Right lobe of liver (tissue), 6 donors: ENCODE measurements around the gene NLRC5. TPM values are rescaled to one million over a fixed set of nuclear protein-coding genes. Genes with fewer than 3 reads are reported as not detected.

Experiments
- ATAC-seq, 4 donors: fragments of 200-7000 bp; cut with Tn5 transposase; one replicate each; pipeline ENCODE4 v1.9.1; 2020; ENCODE audit warnings: mild to moderate bottlenecking in 4 of 4, moderate library complexity in 4 of 4
- DNase-seq, 3 donors: peaks; one replicate each; pipeline ENCODE4 v3.0.0-alpha.2; 2020
- H3K27ac ChIP-seq, 3 donors: fragments of 200-600 bp; one replicate each; pipeline ENCODE4 v1.8.0; 2022
- H3K27me3 ChIP-seq, 2 donors: fragments of 200-600 bp; one replicate each; pipeline ENCODE4 v1.8.0; 2022
- H3K36me3 ChIP-seq, 4 donors: fragments of 200-600 bp; sonication (generic) in 1 of 4; one replicate each; pipeline versions ENCODE4 v1.5.1 to v1.8.0; 2017 to 2022; ENCODE audit warnings: control low read depth in 1 of 4
- H3K4me1 ChIP-seq, 4 donors: fragments of 200-600 bp; sonication (generic) in 1 of 4; one replicate each; pipeline versions ENCODE4 v1.5.1 to v1.8.0; 2017 to 2022; ENCODE audit warnings: control low read depth in 1 of 4
- H3K4me3 ChIP-seq, 3 donors: fragments of 200-600 bp; one replicate each; pipeline ENCODE4 v1.8.0; 2022
- H3K9me3 ChIP-seq, 4 donors: fragments of 200-600 bp; sonication (generic) in 1 of 4; one replicate each; pipeline versions ENCODE4 v1.5.1 to v1.8.0; 2017 to 2022; ENCODE audit warnings: control low read depth in 1 of 4
- CTCF ChIP-seq, 4 donors: fragments of 200-600 bp in 3 of 4; fragments of 450-650 bp in 1 of 4; IDR thresholded peaks; one replicate each; pipeline versions ENCODE4 v1.5.1 to v1.8.0; 2016 to 2022; ENCODE audit warnings: antibody characterized with exemption in 4 of 4, mild to moderate bottlenecking in 2 of 4
- POLR2A ChIP-seq: fragments of 450-650 bp; IDR thresholded peaks from one replicate; pipeline ENCODE4 v1.6.1; 2017; ENCODE audit warnings: antibody characterized with exemption, mild to moderate bottlenecking
- WGBS: methylation state at CpG from one replicate; pipeline ENCODE4 v1.1.6; 2018; ENCODE audit warnings: low coverage, low lambda C conversion rate; ENCODE audit not compliant: insufficient coverage; ENCODE audit errors: missing lambda C conversion rate; 5-methylcytosine and 5-hydroxymethylcytosine counted together
- intact Hi-C, 2 donors: fragments of 100-400 bp; cut with DNase I; formaldehyde crosslinking; loops; one replicate each; pipeline versions ENCODE4 v1.11.2 to v1.14.1; 2022
- total RNA-seq, 6 experiments: library from RNA; depleted of rRNA in 2 of 6; stranded (reverse); fragments of >200 nt in 2 of 6; fragmentation: NEBNext Ultra II Directional in 3 of 6; extraction: Animal tissue kit (Norgen Biotek cat#: 25700) in 3 of 6; gene quantifications; one replicate each; pipeline versions ENCODE4 v1.1.0 to v1.2.4, GENCODE V29; 2016 to 2023
- donor health status: DM: no; HTN: yes; CAD: no.
- donor health status: DM: no; HTN: no; CAD: no.
- donor health status: DM: no; HTN: no; CAD: no.
- donor health status: DM: no; HTN: yes; CAD: no.
- donor health status: DM: no; HTN: yes; CAD: no.

NLRC5 gene
- total RNA-seq, 6 experiments from 2014 or later = 4.6 to 25.2 (median 13.3) TPM

GRCh38 chr16:57126411-57126810 is 137.1 kb downstream of the NLRC5 start:
- no peak for DNase-seq
- WGBS = no CpG with 5 or more reads among the region's 4 CpGs
- H3K36me3 ChIP-seq = no peaks in the 10 kb centered on the region
- H3K27ac ChIP-seq = no peak overlapping the region
- no peaks in the 10 kb centered on the region for H3K9me3 ChIP-seq
- no peak overlapping the region for H3K4me3 ChIP-seq
- H3K4me1 ChIP-seq = no peaks in the 10 kb centered on the region
- H3K27me3 ChIP-seq = no peaks in the 10 kb centered on the region
- intact Hi-C loops = no loop called here
- no peak for TF ChIP-seq CTCF (IDR thresholded peaks at IDR 0.05)
- TF ChIP-seq POLR2A = no peak
- ATAC-seq = no peak

- intact Hi-C loops = no loop called here
- no peaks in the 10 kb centered on the region for H3K36me3 ChIP-seq
- no peak overlapping the region for H3K4me3 ChIP-seq
- no peak overlapping the region for H3K27ac ChIP-seq
- 81% methylated on average over 4 of the region's 5 CpGs for WGBS
- ATAC-seq (no peak), DNase-seq (no peak)
- no peaks in the 10 kb centered on the region for H3K4me1 ChIP-seq
- no peaks in the 10 kb centered on the region for H3K27me3 ChIP-seq
- no peaks in the 10 kb centered on the region for H3K9me3 ChIP-seq
- no peak for TF ChIP-seq POLR2A
- no peak for TF ChIP-seq CTCF (IDR thresholded peaks at IDR 0.05)
Measured at GRCh38 chr16:57127037-57127763, 137.8 kb downstream of the NLRC5 start.

- ATAC-seq (no peak), DNase-seq (no peak)
- H3K4me1 ChIP-seq = no peaks in the 10 kb centered on the region
- intact Hi-C loops = no loop called here
- 100% methylated on average over 1 of the region's 7 CpGs for WGBS
- no peak overlapping the region for H3K4me3 ChIP-seq
- H3K9me3 ChIP-seq = no peaks in the 10 kb centered on the region
- H3K27ac ChIP-seq = no peak overlapping the region
- TF ChIP-seq CTCF (IDR thresholded peaks at IDR 0.05) (no peak), POLR2A (no peak)
- H3K36me3 ChIP-seq = no peaks in the 10 kb centered on the region
- H3K27me3 ChIP-seq = no peaks in the 10 kb centered on the region
Measured at GRCh38 chr16:57127836-57128235, 138.5 kb downstream of the NLRC5 start.

GRCh38 chr16:57128771-57129389 is 139.5 kb downstream of the NLRC5 start:
- WGBS = 69% methylated on average over 10 of the region's 11 CpGs
- no peak for TF ChIP-seq POLR2A
- H3K36me3 ChIP-seq = no peaks in the 10 kb centered on the region
- no peak overlapping the region for H3K4me3 ChIP-seq
- H3K4me1 ChIP-seq = no peaks in the 10 kb centered on the region
- ATAC-seq (no peak), DNase-seq (no peak)
- H3K27ac ChIP-seq = no peak overlapping the region
- H3K27me3 ChIP-seq = no peaks in the 10 kb centered on the region
- H3K9me3 ChIP-seq = no peaks in the 10 kb centered on the region
- intact Hi-C loops = no loop called here

GRCh38 chr16:57130950-57131321 is 141.6 kb downstream of the NLRC5 start:
- no peaks in the 10 kb centered on the region for H3K27me3 ChIP-seq
- ATAC-seq (no peak), DNase-seq (no peak)
- intact Hi-C loops = no loop called here
- no peak overlapping the region for H3K4me3 ChIP-seq
- H3K27ac ChIP-seq = no peak overlapping the region
- H3K9me3 ChIP-seq = no peaks in the 10 kb centered on the region
- WGBS = 66% methylated on average over 2 of the region's 6 CpGs
- TF ChIP-seq CTCF (IDR thresholded peaks at IDR 0.05) (no peak), POLR2A (no peak)
- H3K4me1 ChIP-seq = no peaks in the 10 kb centered on the region
- no peaks in the 10 kb centered on the region for H3K36me3 ChIP-seq
